Activated B cell treated with CpG ODN at 0.5 μM for 24 hours (primary cell): Measurements from ENCODE around the gene NYAP2. TPM values are rescaled to one million over a fixed set of nuclear protein-coding genes. Genes with fewer than 3 reads are reported as not detected.

Source experiments
- ATAC-seq: fragments of 200-7000 bp; cut with Tn5 transposase; one replicate; pipeline ENCODE4 v1.10.0; 2021; ENCODE audit warnings: low read depth, mild to moderate bottlenecking, moderate library complexity
- CTCF ChIA-PET: fragments of 350-600 bp; sonication (Branson Sonifier 250); formaldehyde crosslinking; loops from one replicate; lab custom pipeline; 2021; ENCODE audit warnings: antibody characterized with exemption; lab: Charles Lee
- POLR2A ChIA-PET: fragments of 350-600 bp; sonication (Branson Sonifier 250); formaldehyde crosslinking; loops from one replicate; lab custom pipeline; 2021; ENCODE audit warnings: antibody characterized with exemption; lab: Charles Lee
- DNase-seq: peaks from one replicate; pipeline ENCODE4 v3.0.0; 2022
- H3K27ac Mint-ChIP-seq: one replicate; pipeline ENCODE4 v1.8.0; 2020; ENCODE audit warnings: mixed read lengths
- H3K27me3 Mint-ChIP-seq: one replicate; pipeline ENCODE4 v1.8.0; 2021; ENCODE audit warnings: mixed read lengths
- H3K36me3 Mint-ChIP-seq: one replicate; pipeline ENCODE4 v1.8.0; 2021; ENCODE audit warnings: low read depth, mixed read lengths
- H3K4me1 Mint-ChIP-seq: one replicate; pipeline ENCODE4 v1.8.0; 2021; ENCODE audit warnings: mixed read lengths
- H3K4me3 Mint-ChIP-seq: one replicate; pipeline ENCODE4 v1.8.0; 2020; ENCODE audit warnings: mild to moderate bottlenecking, mixed read lengths
- H3K9me3 Mint-ChIP-seq: one replicate; pipeline ENCODE4 v1.8.0; 2020; ENCODE audit warnings: mixed read lengths
- intact Hi-C: fragments of 100-400 bp; cut with micrococcal nuclease; formaldehyde crosslinking; loops from one replicate; pipeline ENCODE4 v1.15.1; 2024
- total RNA-seq: library from RNA; stranded (reverse); gene quantifications from 2 replicates; pipeline ENCODE4 v1.2.3, GENCODE V29; 2022
- TF ChIP-seq, protein P1 (sequence below): fragments of 200-600 bp; IDR thresholded peaks from one replicate; pipeline ENCODE4 v1.8.0; 2022; ENCODE audit warnings: antibody characterized with exemption, mild to moderate bottlenecking

Gene NYAP2
- total RNA-seq, 1 donor from 2014 or later = 0.07 TPM

DNA sequence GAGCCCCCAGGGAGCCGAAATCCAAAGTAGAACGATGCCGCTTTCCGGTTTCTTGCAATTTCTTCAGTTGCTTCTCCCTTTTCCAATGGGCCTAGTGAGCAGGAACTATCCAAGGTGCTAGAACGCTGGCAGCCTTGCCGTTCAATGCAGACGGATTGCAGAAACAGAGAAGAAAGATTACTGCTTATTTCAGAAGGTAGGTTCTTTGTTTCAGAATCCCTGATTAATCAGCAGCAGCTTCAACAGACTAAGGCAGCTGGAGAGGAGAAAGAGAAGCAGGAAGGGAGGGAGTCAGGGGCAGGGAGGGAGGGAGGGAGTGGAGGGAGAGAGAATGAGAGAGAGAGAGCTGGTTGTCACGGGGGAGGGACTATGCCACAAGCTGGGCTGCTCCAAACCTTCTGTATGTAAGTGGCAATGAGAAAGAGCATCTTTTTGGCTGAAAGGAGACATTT lies 576 bp downstream of the NYAP2 start:
- ATAC-seq = no peak
- intact Hi-C loops = no loop called here
- TF ChIP-seq, protein P1, sequence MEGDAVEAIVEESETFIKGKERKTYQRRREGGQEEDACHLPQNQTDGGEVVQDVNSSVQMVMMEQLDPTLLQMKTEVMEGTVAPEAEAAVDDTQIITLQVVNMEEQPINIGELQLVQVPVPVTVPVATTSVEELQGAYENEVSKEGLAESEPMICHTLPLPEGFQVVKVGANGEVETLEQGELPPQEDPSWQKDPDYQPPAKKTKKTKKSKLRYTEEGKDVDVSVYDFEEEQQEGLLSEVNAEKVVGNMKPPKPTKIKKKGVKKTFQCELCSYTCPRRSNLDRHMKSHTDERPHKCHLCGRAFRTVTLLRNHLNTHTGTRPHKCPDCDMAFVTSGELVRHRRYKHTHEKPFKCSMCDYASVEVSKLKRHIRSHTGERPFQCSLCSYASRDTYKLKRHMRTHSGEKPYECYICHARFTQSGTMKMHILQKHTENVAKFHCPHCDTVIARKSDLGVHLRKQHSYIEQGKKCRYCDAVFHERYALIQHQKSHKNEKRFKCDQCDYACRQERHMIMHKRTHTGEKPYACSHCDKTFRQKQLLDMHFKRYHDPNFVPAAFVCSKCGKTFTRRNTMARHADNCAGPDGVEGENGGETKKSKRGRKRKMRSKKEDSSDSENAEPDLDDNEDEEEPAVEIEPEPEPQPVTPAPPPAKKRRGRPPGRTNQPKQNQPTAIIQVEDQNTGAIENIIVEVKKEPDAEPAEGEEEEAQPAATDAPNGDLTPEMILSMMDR = no peak
- Mint-ChIP-seq H3K9me3 (no peaks in the 10 kb centered on the region), H3K27me3 (peaks cover 4% of the 10 kb centered on the region), H3K36me3 (no peaks in the 10 kb centered on the region), H3K4me3 (no peak overlapping the region), H3K27ac (no peak overlapping the region), H3K4me1 (no peaks in the 10 kb centered on the region)
- POLR2A ChIA-PET = interaction anchor here (0.5 to 0.6 kb wide), 2 partner anchors 437 to 504 kb away, joined by 3 to 4 read pairs; no protein-coding TSS in a partner anchor
- CTCF ChIA-PET = no interaction called here
- no peak for DNase-seq

DNA sequence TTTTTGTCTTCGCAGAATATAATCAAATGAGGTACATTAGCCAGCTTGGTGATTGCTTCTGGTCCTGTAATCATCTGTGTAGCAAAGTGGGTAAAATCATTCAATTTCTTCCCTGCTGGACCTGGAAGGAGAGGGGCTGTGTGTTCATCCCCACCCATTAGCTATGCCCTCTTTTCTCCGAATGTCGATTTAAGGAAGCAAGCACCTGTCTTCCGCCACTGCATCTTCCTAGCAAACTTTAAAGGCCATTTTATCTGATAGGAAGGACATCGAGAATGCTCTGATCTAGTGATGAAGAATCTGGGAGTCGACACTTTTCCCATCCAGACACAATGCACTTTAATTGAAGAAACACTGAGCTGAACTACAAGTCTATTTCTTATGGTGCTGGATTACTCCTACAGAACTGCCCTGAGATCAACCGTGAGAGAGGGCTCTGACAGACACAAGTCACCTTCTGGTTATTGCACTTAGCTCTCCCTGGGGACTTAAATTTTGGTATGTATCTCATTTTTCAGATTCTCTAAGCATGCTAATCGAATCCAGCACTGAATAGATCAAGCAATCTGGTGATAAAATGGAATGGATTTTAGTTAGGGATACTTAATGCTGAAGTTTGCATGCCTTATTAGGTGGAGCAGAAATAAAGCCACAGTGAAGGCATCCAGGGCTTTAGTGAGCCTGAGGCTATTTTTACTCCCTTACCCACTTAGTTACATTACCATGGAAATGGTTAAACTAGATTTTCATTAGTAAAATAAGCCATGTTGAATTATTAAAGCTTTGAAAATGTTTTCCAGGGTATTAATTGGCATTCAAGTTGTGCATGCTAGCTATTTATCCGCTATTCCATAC lies 1.3 kb downstream of the NYAP2 start:
- TF ChIP-seq, protein P1 = no peak
- ChIA-PET CTCF (no interaction called here), POLR2A (interaction anchor here (0.5 kb wide), 1 partner anchor 437 kb away, joined by 4 read pairs; no protein-coding TSS in a partner anchor)
- Mint-ChIP-seq H3K4me1 (no peaks in the 10 kb centered on the region), H3K4me3 (no peak overlapping the region), H3K36me3 (no peaks in the 10 kb centered on the region), H3K9me3 (no peaks in the 10 kb centered on the region), H3K27ac (no peak overlapping the region), H3K27me3 (peaks cover 4% of the 10 kb centered on the region)
- intact Hi-C loops = no loop called here
- ATAC-seq = no peak
- DNase-seq = no peak

- Mint-ChIP-seq H3K36me3 (no peaks in the 10 kb centered on the region), H3K27ac (no peak overlapping the region), H3K27me3 (peaks cover 4% of the 10 kb centered on the region), H3K4me3 (no peak overlapping the region), H3K9me3 (no peaks in the 10 kb centered on the region), H3K4me1 (no peaks in the 10 kb centered on the region)
- intact Hi-C loops = no loop called here
- ChIA-PET CTCF (no interaction called here), POLR2A (no interaction called here)
- DNase-seq = no peak
- TF ChIP-seq, protein P1 = no peak
- ATAC-seq = no peak
Observed at GRCh38 chr2:225402210-225402776, 2.8 kb downstream of the NYAP2 start.

GRCh38 chr2:225411452-225411851 lies 11.9 kb downstream of the NYAP2 start:
- DNase-seq (no peak), ATAC-seq (no peak)
- intact Hi-C loops = loop anchor here (1.0 kb wide), 1 partner anchor 288 kb away; no protein-coding TSS in a partner anchor
- H3K36me3 Mint-ChIP-seq = no peaks in the 10 kb centered on the region
- no peak overlapping the region for H3K27ac Mint-ChIP-seq
- no peaks in the 10 kb centered on the region for H3K9me3 Mint-ChIP-seq
- TF ChIP-seq, protein P1 = no peak
- H3K27me3 Mint-ChIP-seq = peaks cover 3% of the 10 kb centered on the region
- POLR2A ChIA-PET = no interaction called here
- CTCF ChIA-PET = no interaction called here
- no peaks in the 10 kb centered on the region for H3K4me1 Mint-ChIP-seq
- no peak overlapping the region for H3K4me3 Mint-ChIP-seq

GRCh38 chr2:225413786-225414185 lies 14.3 kb downstream of the NYAP2 start:
- TF ChIP-seq, protein P1 = no peak
- Mint-ChIP-seq H3K4me3 (no peak overlapping the region), H3K27ac (no peak overlapping the region), H3K36me3 (no peaks in the 10 kb centered on the region), H3K9me3 (no peaks in the 10 kb centered on the region), H3K4me1 (no peaks in the 10 kb centered on the region), H3K27me3 (peaks cover 3% of the 10 kb centered on the region)
- ChIA-PET CTCF (no interaction called here), POLR2A (no interaction called here)
- no peak for DNase-seq
- ATAC-seq = no peak
- intact Hi-C loops = no loop called here
